ENCODE results near the gene ERFL. TPM values are rescaled to one million over a fixed set of nuclear protein-coding genes. Genes with fewer than 3 reads are reported as not detected.

The ERFL gene
- total RNA-seq, 4 donors from 2014 or later = not detected

DNA sequence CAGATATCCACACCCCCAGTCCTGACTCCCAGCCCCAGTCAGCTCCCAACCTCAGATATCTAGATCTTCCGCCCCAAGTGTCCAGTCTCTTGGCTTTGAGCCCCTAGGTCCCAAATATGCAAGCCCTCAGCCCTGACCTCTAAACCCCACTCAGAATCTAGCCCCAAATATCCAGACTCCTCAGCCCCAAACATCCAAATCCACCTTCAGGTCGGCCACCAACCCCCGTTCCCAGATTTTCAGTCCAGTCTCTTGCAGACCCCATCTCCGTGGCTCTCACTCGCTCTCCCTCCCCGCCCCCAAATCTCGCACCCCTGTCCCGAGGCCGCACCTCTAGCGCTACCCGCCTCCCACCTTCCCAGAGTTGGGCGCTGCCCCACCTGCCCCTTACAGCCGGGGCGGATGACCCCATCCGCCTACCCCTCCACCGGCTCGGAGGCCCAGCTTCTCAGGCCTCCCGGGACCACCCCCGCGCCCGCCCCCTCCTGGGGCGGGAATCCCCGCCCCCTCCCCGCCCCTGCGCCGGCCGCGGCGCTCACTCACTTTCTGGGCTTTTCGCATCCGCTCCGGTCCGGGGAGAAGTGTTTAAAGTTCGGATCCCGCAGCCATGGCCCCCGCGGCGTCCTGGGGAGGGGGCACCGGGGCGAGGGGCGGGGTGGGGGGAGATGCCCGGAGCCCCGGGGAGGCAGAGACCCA lies 604 bp downstream of the ERFL start:
- H3K9me3 ChIP-seq = no peaks in the 10 kb centered on the region
- H3K4me1 ChIP-seq = peaks cover 14 to 21% (median 19%) of the 10 kb centered on the region in 3 donors
- H3K36me3 ChIP-seq = no peaks in the 10 kb centered on the region
- H3K27ac ChIP-seq = no peak overlapping the region
- H3K4me3 ChIP-seq = peak overlapping the region; percentile 16 to 69 (median 40)
- intact Hi-C loops (cut with DNase I) = no loop called here
- TF ChIP-seq, protein P1, sequence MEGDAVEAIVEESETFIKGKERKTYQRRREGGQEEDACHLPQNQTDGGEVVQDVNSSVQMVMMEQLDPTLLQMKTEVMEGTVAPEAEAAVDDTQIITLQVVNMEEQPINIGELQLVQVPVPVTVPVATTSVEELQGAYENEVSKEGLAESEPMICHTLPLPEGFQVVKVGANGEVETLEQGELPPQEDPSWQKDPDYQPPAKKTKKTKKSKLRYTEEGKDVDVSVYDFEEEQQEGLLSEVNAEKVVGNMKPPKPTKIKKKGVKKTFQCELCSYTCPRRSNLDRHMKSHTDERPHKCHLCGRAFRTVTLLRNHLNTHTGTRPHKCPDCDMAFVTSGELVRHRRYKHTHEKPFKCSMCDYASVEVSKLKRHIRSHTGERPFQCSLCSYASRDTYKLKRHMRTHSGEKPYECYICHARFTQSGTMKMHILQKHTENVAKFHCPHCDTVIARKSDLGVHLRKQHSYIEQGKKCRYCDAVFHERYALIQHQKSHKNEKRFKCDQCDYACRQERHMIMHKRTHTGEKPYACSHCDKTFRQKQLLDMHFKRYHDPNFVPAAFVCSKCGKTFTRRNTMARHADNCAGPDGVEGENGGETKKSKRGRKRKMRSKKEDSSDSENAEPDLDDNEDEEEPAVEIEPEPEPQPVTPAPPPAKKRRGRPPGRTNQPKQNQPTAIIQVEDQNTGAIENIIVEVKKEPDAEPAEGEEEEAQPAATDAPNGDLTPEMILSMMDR (IDR thresholded peaks at IDR 0.05) = no peak
- TF ChIP-seq POLR2A (IDR thresholded peaks at IDR 0.05) = no peak
- no peak for DNase-seq
- 16 to 18% methylated on average over 10 to 15 of the region's 43 CpGs for WGBS, 2 donors
- H3K27me3 ChIP-seq = peaks cover 39 to 100% (median 60%) of the 10 kb centered on the region in 4 donors

DNA sequence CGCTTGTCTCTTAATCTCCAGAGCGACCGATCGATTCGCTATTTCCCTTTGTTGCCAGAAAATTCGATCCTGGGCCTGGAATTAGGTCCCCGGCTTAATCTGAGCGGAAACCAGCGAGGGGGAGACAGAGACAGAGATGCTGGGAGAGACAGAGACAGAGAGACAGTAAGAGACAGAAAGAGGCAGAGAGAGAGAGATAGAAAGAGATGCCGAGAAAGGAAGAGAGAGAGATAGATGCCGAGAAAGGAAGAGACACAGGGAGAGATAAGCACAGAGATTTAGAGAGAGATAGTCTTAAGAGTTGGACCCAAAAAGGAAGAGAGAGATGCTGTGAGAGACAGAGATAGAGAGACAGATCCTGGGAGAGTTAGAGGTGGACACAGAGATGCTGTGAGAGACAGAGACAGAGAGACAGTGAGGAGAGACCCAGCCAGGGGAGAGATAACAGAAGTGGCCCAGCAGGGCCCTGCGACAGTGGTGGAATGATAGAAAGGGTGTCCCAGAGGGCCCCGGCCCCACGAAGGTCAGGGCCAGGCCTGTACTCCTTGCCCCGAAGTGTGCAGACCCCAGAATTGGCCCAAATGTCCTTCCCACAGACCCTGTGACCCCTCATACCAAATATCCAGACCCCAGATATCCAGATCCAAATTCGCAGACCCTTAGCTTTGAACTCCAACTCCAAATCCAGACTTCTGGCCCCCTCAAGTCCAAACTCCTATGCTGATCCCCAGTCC lies 1.3 kb downstream of the ERFL start:
- Histone ChIP-seq H3K4me1 (peaks cover 14 to 21% (median 19%) of the 10 kb centered on the region in 3 donors), H3K9me3 (no peaks in the 10 kb centered on the region), H3K27ac (no peak overlapping the region), H3K27me3 (peaks cover 35 to 100% (median 61%) of the 10 kb centered on the region in 4 donors), H3K36me3 (no peaks in the 10 kb centered on the region), H3K4me3 (no peak overlapping the region)
- intact Hi-C loops (cut with DNase I) = no loop called here
- WGBS, 2 donors = 50 to 54% methylated on average over 16 of the region's 16 CpGs
- no peak for DNase-seq
- TF ChIP-seq, protein P1 (IDR thresholded peaks at IDR 0.05) = no peak
- TF ChIP-seq POLR2A (IDR thresholded peaks at IDR 0.05) = no peak

DNA sequence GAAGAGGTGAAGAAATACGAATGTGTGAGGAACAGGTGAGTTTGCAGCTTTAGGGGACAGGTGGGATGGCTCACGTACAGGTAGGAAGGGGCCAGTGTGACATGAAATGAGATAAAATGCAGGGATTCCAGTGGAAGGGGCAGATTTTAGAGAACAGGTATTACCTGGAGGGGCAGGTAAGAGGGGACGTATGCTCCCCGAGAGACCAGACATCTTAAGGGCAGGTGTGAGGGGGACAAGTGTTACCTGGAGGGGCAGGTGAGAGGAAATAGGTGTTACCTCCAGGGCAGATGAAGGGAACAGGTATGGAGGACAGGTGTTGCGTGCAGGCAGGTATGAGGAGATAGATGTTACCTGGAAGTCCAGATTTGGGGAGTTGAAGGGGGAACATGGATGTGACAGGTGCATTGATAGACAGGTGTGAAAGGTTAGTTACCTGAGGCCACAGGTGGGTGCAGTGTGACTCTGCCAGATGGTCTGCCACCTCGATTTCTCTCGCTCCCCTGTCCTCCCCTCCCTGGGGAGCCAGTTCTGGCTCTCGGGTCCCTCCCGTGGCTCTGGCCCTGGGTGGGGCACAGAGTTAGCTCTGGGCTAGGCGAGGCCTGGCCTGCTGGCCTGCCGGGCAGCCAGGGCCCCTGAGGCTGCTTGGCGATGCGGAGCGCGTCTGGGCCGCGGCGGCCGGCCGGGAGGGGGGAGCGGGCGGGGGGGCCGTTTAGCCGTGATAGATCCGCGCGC lies 2.1 kb downstream of the ERFL start:
- no peak for DNase-seq
- Histone ChIP-seq H3K4me3 (no peak overlapping the region), H3K4me1 (peaks cover 14 to 21% (median 19%) of the 10 kb centered on the region in 3 donors), H3K27ac (no peak overlapping the region), H3K9me3 (no peaks in the 10 kb centered on the region), H3K36me3 (no peaks in the 10 kb centered on the region), H3K27me3 (peaks cover 29 to 100% (median 62%) of the 10 kb centered on the region in 4 donors)
- 38 to 45% methylated on average over 14 to 16 of the region's 27 CpGs for WGBS, 2 donors
- intact Hi-C loops (cut with DNase I) = no loop called here
- TF ChIP-seq, protein P1 (IDR thresholded peaks at IDR 0.05) = no peak
- no peak for TF ChIP-seq POLR2A (IDR thresholded peaks at IDR 0.05)

GRCh38 chr19:41925208-41926003 lies 2.8 kb downstream of the ERFL start:
- Histone ChIP-seq H3K27ac (no peak overlapping the region), H3K36me3 (no peaks in the 10 kb centered on the region), H3K27me3 (peaks cover 26 to 100% (median 61%) of the 10 kb centered on the region in 4 donors), H3K4me3 (no peak overlapping the region), H3K4me1 (peaks cover 14 to 21% (median 19%) of the 10 kb centered on the region in 3 donors), H3K9me3 (no peaks in the 10 kb centered on the region)
- no peak for DNase-seq
- intact Hi-C loops (cut with DNase I) = no loop called here
- 30 to 47% methylated on average over 7 of the region's 7 CpGs for WGBS, 2 donors
- TF ChIP-seq POLR2A (IDR thresholded peaks at IDR 0.05) = no peak
- TF ChIP-seq, protein P1 (IDR thresholded peaks at IDR 0.05) = no peak

Measured in esophagus squamous epithelium (tissue), 5 donors.